Activated naive CD4-positive, alpha-beta T cell treated with Interleukin-2 at 50 U/mL for 16 hours (primary cell): ENCODE results near the gene TMTC2.

ENCODE experiments used
- DNase-seq: peaks from one replicate; pipeline ENCODE4 v3.0.0-alpha.2; 2020

TMTC2 gene

GRCh38 chr12:82961835-82962234 is 275.1 kb downstream of the TMTC2 start:
- no peak for DNase-seq

- DNase-seq = no peak
Observed at GRCh38 chr12:82963956-82964355, 277.2 kb downstream of the TMTC2 start.

GRCh38 chr12:82964446-82964845 is 277.7 kb downstream of the TMTC2 start:
- no peak for DNase-seq

- DNase-seq = no peak
Observed at GRCh38 chr12:82966001-82966559, 279.4 kb downstream of the TMTC2 start.

GRCh38 chr12:82968631-82969367 is 282.1 kb downstream of the TMTC2 start:
- no peak for DNase-seq

- DNase-seq = no peak
Observed at GRCh38 chr12:82970614-82971013, 283.9 kb downstream of the TMTC2 start.

GRCh38 chr12:82971584-82971983 is 284.9 kb downstream of the TMTC2 start:
- no peak for DNase-seq

- no peak for DNase-seq
Observed at GRCh38 chr12:82972624-82973023, 285.9 kb downstream of the TMTC2 start.

- DNase-seq = no peak
Observed at GRCh38 chr12:82973592-82973991, 286.9 kb downstream of the TMTC2 start.

GRCh38 chr12:82981150-82981549 is 294.4 kb downstream of the TMTC2 start:
- no peak for DNase-seq

GRCh38 chr12:82994117-82994516 is 307.4 kb downstream of the TMTC2 start:
- no peak for DNase-seq

- no peak for DNase-seq
Observed at GRCh38 chr12:82996168-82996812, 309.6 kb downstream of the TMTC2 start.

GRCh38 chr12:82998509-82998908 is 311.8 kb downstream of the TMTC2 start:
- no peak for DNase-seq

- no peak for DNase-seq
Observed at GRCh38 chr12:83003026-83003425, 316.3 kb downstream of the TMTC2 start.

- no peak for DNase-seq
Observed at GRCh38 chr12:83005534-83006197, 319.0 kb downstream of the TMTC2 start.

- no peak for DNase-seq
Observed at GRCh38 chr12:83008703-83009102, 322.0 kb downstream of the TMTC2 start.

- no peak for DNase-seq
Observed at GRCh38 chr12:83010169-83010804, 323.6 kb downstream of the TMTC2 start.

GRCh38 chr12:83015390-83016217 is 328.9 kb downstream of the TMTC2 start:
- DNase-seq = no peak

GRCh38 chr12:83016218-83016835 is 329.6 kb downstream of the TMTC2 start:
- no peak for DNase-seq

GRCh38 chr12:83016991-83017390 is 330.3 kb downstream of the TMTC2 start:
- no peak for DNase-seq

- no peak for DNase-seq
Observed at GRCh38 chr12:83018088-83018487, 331.4 kb downstream of the TMTC2 start.
